K562 (cell line): Measurements from ENCODE around the gene ALK. TPM values are rescaled to one million over a fixed set of nuclear protein-coding genes. Genes with fewer than 3 reads are reported as not detected.

Experiments
- ELK3 ChIP-seq: fragments of 450-650 bp; formaldehyde crosslinking; IDR thresholded peaks from 2 replicates; pipeline ENCODE4 v1.4.0; 2020; ENCODE audit warnings: mild to moderate bottlenecking
- HDGF ChIP-seq: fragments of 450-650 bp; IDR thresholded peaks from 2 replicates; pipeline ENCODE4 v1.6.1; 2016
- NCOA6 ChIP-seq: fragments of 450-650 bp; IDR thresholded peaks from 2 replicates; pipeline ENCODE4 v1.6.1; 2017; ENCODE audit warnings: mild to moderate bottlenecking
- POLR2AphosphoS2 ChIP-seq: IDR thresholded peaks from 2 replicates; pipeline ENCODE4 v1.6.1; 2012; ENCODE audit warnings: low read length, improper control_type of control experiment
- RFX1 ChIP-seq: fragments of 450-650 bp; IDR thresholded peaks from 2 replicates; pipeline ENCODE4 v1.6.1; 2016; ENCODE audit warnings: mild to moderate bottlenecking, moderate library complexity
- polyA plus RNA-seq, 8 experiments: library from polyadenylated mRNA; depleted of rRNA in 4 of 8; stranded (reverse) in 5 of 8; unstranded in 3 of 8; fragments of >200 nt; fragmentation: Nextera tagmentation in 2 of 8; fragmentation: Illumina TruSeq in 1 of 8; extraction: Ambion mirVana in 2 of 8; extraction: Trizol in 1 of 8; gene quantifications; 2 replicates each; pipeline versions ENCODE4 v1.2.1 to v1.2.3, GENCODE V29; 2011 to 2014; ENCODE audit warnings: inconsistent platforms in 1 of 8, missing spikeins in 1 of 8
- total RNA-seq, 7 experiments: library from RNA; depleted of rRNA in 6 of 7; stranded (reverse); fragments of >200 nt in 6 of 7; fragmentation: Illumina TruSeq in 2 of 7; extraction: Trizol in 2 of 7; gene quantifications; 2 replicates each; pipeline versions ENCODE4 v1.2.1 to v1.2.3, GENCODE V29; 2011 to 2021; ENCODE audit warnings: low replicate concordance in 1 of 7
- TF ChIP-seq, protein P1 (sequence below): fragments of 450-650 bp; IDR thresholded peaks from 2 replicates; pipeline ENCODE4 v1.6.1; 2016; ENCODE audit warnings: mild to moderate bottlenecking, moderate library complexity
- TF ChIP-seq, protein P2 (sequence below): fragments of 250-450 bp; sonication (Bioruptor Pico); IDR thresholded peaks from 2 replicates; pipeline ENCODE4 v1.8.0; 2021; ENCODE audit warnings: borderline replicate concordance, mild to moderate bottlenecking, moderate library complexity; ENCODE audit not compliant: poor library complexity, severe bottlenecking

ALK gene
- total and polyA plus RNA-seq, 9 of the 15 experiments (the other 6 are each of a cell fraction or from before 2014, with no cell fraction given): not detected

GRCh38 chr2:29193681-29194080 lies 727.7 kb downstream of the ALK start (continued):
- TF ChIP-seq, protein P1, sequence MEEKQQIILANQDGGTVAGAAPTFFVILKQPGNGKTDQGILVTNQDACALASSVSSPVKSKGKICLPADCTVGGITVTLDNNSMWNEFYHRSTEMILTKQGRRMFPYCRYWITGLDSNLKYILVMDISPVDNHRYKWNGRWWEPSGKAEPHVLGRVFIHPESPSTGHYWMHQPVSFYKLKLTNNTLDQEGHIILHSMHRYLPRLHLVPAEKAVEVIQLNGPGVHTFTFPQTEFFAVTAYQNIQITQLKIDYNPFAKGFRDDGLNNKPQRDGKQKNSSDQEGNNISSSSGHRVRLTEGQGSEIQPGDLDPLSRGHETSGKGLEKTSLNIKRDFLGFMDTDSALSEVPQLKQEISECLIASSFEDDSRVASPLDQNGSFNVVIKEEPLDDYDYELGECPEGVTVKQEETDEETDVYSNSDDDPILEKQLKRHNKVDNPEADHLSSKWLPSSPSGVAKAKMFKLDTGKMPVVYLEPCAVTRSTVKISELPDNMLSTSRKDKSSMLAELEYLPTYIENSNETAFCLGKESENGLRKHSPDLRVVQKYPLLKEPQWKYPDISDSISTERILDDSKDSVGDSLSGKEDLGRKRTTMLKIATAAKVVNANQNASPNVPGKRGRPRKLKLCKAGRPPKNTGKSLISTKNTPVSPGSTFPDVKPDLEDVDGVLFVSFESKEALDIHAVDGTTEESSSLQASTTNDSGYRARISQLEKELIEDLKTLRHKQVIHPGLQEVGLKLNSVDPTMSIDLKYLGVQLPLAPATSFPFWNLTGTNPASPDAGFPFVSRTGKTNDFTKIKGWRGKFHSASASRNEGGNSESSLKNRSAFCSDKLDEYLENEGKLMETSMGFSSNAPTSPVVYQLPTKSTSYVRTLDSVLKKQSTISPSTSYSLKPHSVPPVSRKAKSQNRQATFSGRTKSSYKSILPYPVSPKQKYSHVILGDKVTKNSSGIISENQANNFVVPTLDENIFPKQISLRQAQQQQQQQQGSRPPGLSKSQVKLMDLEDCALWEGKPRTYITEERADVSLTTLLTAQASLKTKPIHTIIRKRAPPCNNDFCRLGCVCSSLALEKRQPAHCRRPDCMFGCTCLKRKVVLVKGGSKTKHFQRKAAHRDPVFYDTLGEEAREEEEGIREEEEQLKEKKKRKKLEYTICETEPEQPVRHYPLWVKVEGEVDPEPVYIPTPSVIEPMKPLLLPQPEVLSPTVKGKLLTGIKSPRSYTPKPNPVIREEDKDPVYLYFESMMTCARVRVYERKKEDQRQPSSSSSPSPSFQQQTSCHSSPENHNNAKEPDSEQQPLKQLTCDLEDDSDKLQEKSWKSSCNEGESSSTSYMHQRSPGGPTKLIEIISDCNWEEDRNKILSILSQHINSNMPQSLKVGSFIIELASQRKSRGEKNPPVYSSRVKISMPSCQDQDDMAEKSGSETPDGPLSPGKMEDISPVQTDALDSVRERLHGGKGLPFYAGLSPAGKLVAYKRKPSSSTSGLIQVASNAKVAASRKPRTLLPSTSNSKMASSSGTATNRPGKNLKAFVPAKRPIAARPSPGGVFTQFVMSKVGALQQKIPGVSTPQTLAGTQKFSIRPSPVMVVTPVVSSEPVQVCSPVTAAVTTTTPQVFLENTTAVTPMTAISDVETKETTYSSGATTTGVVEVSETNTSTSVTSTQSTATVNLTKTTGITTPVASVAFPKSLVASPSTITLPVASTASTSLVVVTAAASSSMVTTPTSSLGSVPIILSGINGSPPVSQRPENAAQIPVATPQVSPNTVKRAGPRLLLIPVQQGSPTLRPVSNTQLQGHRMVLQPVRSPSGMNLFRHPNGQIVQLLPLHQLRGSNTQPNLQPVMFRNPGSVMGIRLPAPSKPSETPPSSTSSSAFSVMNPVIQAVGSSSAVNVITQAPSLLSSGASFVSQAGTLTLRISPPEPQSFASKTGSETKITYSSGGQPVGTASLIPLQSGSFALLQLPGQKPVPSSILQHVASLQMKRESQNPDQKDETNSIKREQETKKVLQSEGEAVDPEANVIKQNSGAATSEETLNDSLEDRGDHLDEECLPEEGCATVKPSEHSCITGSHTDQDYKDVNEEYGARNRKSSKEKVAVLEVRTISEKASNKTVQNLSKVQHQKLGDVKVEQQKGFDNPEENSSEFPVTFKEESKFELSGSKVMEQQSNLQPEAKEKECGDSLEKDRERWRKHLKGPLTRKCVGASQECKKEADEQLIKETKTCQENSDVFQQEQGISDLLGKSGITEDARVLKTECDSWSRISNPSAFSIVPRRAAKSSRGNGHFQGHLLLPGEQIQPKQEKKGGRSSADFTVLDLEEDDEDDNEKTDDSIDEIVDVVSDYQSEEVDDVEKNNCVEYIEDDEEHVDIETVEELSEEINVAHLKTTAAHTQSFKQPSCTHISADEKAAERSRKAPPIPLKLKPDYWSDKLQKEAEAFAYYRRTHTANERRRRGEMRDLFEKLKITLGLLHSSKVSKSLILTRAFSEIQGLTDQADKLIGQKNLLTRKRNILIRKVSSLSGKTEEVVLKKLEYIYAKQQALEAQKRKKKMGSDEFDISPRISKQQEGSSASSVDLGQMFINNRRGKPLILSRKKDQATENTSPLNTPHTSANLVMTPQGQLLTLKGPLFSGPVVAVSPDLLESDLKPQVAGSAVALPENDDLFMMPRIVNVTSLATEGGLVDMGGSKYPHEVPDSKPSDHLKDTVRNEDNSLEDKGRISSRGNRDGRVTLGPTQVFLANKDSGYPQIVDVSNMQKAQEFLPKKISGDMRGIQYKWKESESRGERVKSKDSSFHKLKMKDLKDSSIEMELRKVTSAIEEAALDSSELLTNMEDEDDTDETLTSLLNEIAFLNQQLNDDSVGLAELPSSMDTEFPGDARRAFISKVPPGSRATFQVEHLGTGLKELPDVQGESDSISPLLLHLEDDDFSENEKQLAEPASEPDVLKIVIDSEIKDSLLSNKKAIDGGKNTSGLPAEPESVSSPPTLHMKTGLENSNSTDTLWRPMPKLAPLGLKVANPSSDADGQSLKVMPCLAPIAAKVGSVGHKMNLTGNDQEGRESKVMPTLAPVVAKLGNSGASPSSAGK: no peak
- no peak for TF ChIP-seq POLR2AphosphoS2
- no peak for TF ChIP-seq HDGF
- no peak for TF ChIP-seq ELK3 (CRISPR knock-in tag)
- TF ChIP-seq, protein P2, sequence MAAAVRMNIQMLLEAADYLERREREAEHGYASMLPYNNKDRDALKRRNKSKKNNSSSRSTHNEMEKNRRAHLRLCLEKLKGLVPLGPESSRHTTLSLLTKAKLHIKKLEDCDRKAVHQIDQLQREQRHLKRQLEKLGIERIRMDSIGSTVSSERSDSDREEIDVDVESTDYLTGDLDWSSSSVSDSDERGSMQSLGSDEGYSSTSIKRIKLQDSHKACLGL: no peak
- TF ChIP-seq NCOA6: no peak
- no peak for TF ChIP-seq RFX1
